MM.1S (cell line): Measurements from ENCODE around the gene SLC9A5.

Experiments used
- DNase-seq: peaks from one replicate; pipeline ENCODE4 v3.0.0-alpha.2; 2015
- H2AFZ ChIP-seq: fragments of 300-600 bp; sonication (generic); 2 replicates; pipeline ENCODE4 v1.6.0; 2016; ENCODE audit warnings: antibody characterized with exemption, low read length
- H3F3A ChIP-seq: fragments of 300-600 bp; sonication (generic); 2 replicates; pipeline ENCODE4 v1.6.1; 2016; ENCODE audit warnings: mild to moderate bottlenecking, antibody characterized with exemption, low read length, moderate library complexity, mixed read lengths; ENCODE audit not compliant: insufficient read depth
- H3K27ac ChIP-seq: fragments of 300-600 bp; sonication (generic); 2 replicates; pipeline ENCODE4 v1.5.1; 2016; ENCODE audit warnings: mild to moderate bottlenecking, low read length
- H3K27me3 ChIP-seq: fragments of 300-600 bp; sonication (generic); replicated peaks from 2 replicates; pipeline ENCODE4 v1.6.0; 2016; ENCODE audit warnings: low read length; ENCODE audit not compliant: insufficient read depth
- H3K36me3 ChIP-seq: fragments of 300-600 bp; sonication (generic); replicated peaks from 2 replicates; pipeline ENCODE4 v1.6.1; 2016; ENCODE audit warnings: mild to moderate bottlenecking, low read length, mixed read lengths; ENCODE audit not compliant: insufficient read depth
- H3K4me1 ChIP-seq: fragments of 300-600 bp; sonication (generic); 2 replicates; pipeline ENCODE4 v1.6.1; 2016; ENCODE audit warnings: low read length, mixed read lengths
- H3K4me2 ChIP-seq: fragments of 300-600 bp; sonication (generic); 2 replicates; pipeline ENCODE4 v1.6.0; 2016; ENCODE audit warnings: low read depth, low read length
- H3K4me3 ChIP-seq: fragments of 300-600 bp; sonication (generic); 2 replicates; pipeline ENCODE4 v1.5.1; 2016; ENCODE audit warnings: low read length, mixed read lengths
- H3K79me2 ChIP-seq: fragments of 300-600 bp; sonication (generic); 2 replicates; pipeline ENCODE4 v1.6.1; 2016; ENCODE audit warnings: mixed run types, low read length, mixed read lengths
- H3K9ac ChIP-seq: fragments of 300-600 bp; sonication (generic); 2 replicates; pipeline ENCODE4 v1.6.1; 2016; ENCODE audit warnings: low read length, mixed read lengths
- H3K9me2 ChIP-seq: fragments of 300-600 bp; sonication (generic); replicated peaks from 2 replicates; pipeline ENCODE4 v1.6.1; 2016; ENCODE audit warnings: mild to moderate bottlenecking, low read length, mixed read lengths; ENCODE audit not compliant: insufficient read depth
- H3K9me3 ChIP-seq: fragments of 300-600 bp; sonication (generic); replicated peaks from 2 replicates; pipeline ENCODE4 v1.6.1; 2016; ENCODE audit warnings: mild to moderate bottlenecking, low read length, mixed read lengths; ENCODE audit not compliant: insufficient read depth
- H4K20me1 ChIP-seq: fragments of 300-600 bp; sonication (generic); 2 replicates; pipeline ENCODE4 v1.6.1; 2016; ENCODE audit warnings: mild to moderate bottlenecking, low read length, moderate library complexity, mixed read lengths; ENCODE audit not compliant: insufficient read depth
- CTCF ChIP-seq: fragments of 300-600 bp; sonication (generic); IDR thresholded peaks from 2 replicates; pipeline ENCODE4 v1.5.1; 2016; ENCODE audit warnings: antibody characterized with exemption, low read length, mixed read lengths
- EZH2 ChIP-seq: fragments of 300-600 bp; sonication (generic); optimal IDR thresholded peaks from 2 replicates; pipeline ENCODE3; 2017; ENCODE audit warnings: low read depth, mild to moderate bottlenecking, antibody characterized with exemption, low read length, mixed read lengths
- EZH2phosphoT487 ChIP-seq: fragments of 300-600 bp; sonication (generic); IDR thresholded peaks from 2 replicates; pipeline ENCODE4 v1.6.1; 2018; ENCODE audit warnings: antibody characterized with exemption, low read length

The SLC9A5 gene

GRCh38 chr16:67259705-67260104, 10.9 kb downstream of the SLC9A5 start:
- H3K9me3 ChIP-seq: no peaks in the 10 kb centered on the region
- no peak overlapping the region for H3K27ac ChIP-seq
- H3K4me2 ChIP-seq: no peak overlapping the region
- H2AFZ ChIP-seq: no peak overlapping the region
- H3F3A ChIP-seq: no peaks in the 10 kb centered on the region
- H3K79me2 ChIP-seq: no peaks in the 10 kb centered on the region
- H3K4me3 ChIP-seq: no peak overlapping the region
- peaks cover 6% of the 10 kb centered on the region; the same call in 1 of the 2 replicates for H3K4me1 ChIP-seq
- no peak for TF ChIP-seq EZH2phosphoT487
- TF ChIP-seq EZH2: no peak
- TF ChIP-seq CTCF: no peak
- no peaks in the 10 kb centered on the region for H3K36me3 ChIP-seq
- no peaks in the 10 kb centered on the region for H3K9me2 ChIP-seq
- H4K20me1 ChIP-seq: no peaks in the 10 kb centered on the region
- no peak overlapping the region for H3K9ac ChIP-seq
- DNase-seq: no peak
- H3K27me3 ChIP-seq: no peaks in the 10 kb centered on the region

- H3K4me2 ChIP-seq: 0 out of 2 replicates have a peak overlapping the region, but pooled peaks have one; percentile 8
- DNase-seq: peak; percentile 74
- H2AFZ ChIP-seq: peak overlapping the region; percentile 36; the same call in 1 of the 2 replicates
- H3K4me1 ChIP-seq: peaks cover 6% of the 10 kb centered on the region; the same call in 1 of the 2 replicates
- no peaks in the 10 kb centered on the region for H3K9me3 ChIP-seq
- no peaks in the 10 kb centered on the region for H4K20me1 ChIP-seq
- H3K79me2 ChIP-seq: no peaks in the 10 kb centered on the region
- no peak overlapping the region for H3K4me3 ChIP-seq
- no peaks in the 10 kb centered on the region for H3K9me2 ChIP-seq
- no peaks in the 10 kb centered on the region for H3F3A ChIP-seq
- no peaks in the 10 kb centered on the region for H3K36me3 ChIP-seq
- peak; percentile 76 for TF ChIP-seq CTCF
- no peak for TF ChIP-seq EZH2phosphoT487
- H3K27ac ChIP-seq: no peak overlapping the region
- H3K9ac ChIP-seq: no peak overlapping the region
- H3K27me3 ChIP-seq: no peaks in the 10 kb centered on the region
Measured at GRCh38 chr16:67260426-67261063, 11.8 kb downstream of the SLC9A5 start.

- no peak overlapping the region for H2AFZ ChIP-seq
- H3K9me2 ChIP-seq: no peaks in the 10 kb centered on the region
- no peaks in the 10 kb centered on the region for H3K27me3 ChIP-seq
- no peak overlapping the region for H3K27ac ChIP-seq
- no peak overlapping the region for H3K4me3 ChIP-seq
- no peak for TF ChIP-seq EZH2phosphoT487
- no peak for TF ChIP-seq CTCF
- no peak for TF ChIP-seq EZH2
- H3K79me2 ChIP-seq: no peaks in the 10 kb centered on the region
- H3K36me3 ChIP-seq: no peaks in the 10 kb centered on the region
- DNase-seq: no peak
- no peaks in the 10 kb centered on the region for H3F3A ChIP-seq
- H3K9me3 ChIP-seq: no peaks in the 10 kb centered on the region
- H3K9ac ChIP-seq: no peak overlapping the region
- H3K4me1 ChIP-seq: peaks cover 6% of the 10 kb centered on the region; the same call in 1 of the 2 replicates
- H4K20me1 ChIP-seq: no peaks in the 10 kb centered on the region
- no peak overlapping the region for H3K4me2 ChIP-seq
Measured at GRCh38 chr16:67263201-67263600, 14.4 kb downstream of the SLC9A5 start.
